Measurements from ENCODE around the gene COL13A1. TPM values are rescaled to one million over a fixed set of nuclear protein-coding genes. Genes with fewer than 3 reads are reported as not detected.
A peak's percentile ranks its signal among the peaks of the same experiment; 100 is the strongest.

The COL13A1 gene
- total and polyA plus RNA-seq, 10 donors, result 4.1 to 16.1 (median 9.5) TPM

DNA sequence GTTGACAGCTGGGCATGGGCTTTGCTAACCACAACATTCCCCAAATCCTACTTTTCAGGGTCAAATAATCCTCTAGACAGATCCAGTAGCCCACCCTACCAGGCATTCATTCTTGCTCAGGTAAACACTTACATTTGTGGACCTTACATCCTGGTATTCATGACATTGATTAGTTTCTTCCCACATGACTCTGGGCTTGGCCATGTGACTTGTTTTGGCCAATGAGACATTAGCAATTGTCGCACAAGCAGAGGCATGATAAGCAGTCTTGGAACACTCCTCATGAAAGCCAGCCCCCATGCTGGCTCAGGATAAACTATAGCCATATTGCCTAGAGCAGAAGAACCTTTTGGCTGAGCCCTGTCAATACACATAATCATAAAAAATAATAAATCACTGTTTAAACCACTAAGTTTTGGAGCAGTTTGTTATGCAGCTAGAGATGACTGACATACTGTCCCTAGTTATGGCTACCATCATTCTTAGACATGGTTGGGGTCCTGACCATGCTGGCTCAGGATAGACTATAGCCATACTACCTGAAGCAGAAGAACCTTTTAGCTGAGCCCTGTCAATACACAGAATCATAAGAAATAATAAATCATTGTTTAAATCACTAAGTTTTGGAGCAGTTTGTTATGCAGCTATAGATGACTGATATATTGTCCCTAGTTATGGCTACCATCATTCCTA, 6.3 kb upstream of the COL13A1 start:
- Histone ChIP-seq H3K27ac (no peak overlapping the region), H3K9me3 (peaks cover 0 to 20% (median 15%) of the 10 kb centered on the region in 8 donors), H3K4me1 (peaks cover 0 to 5% (median 0%) of the 10 kb centered on the region in 6 donors), H3K4me3 (no peak overlapping the region), H3K27me3 (replicated peaks in 1 of 7) (peaks cover 0 to 48% (median 0%) of the 10 kb centered on the region in 7 donors), H3K36me3 (no peaks in the 10 kb centered on the region)
- 7 to 100% (median 61%) methylated on average over 1 of the region's 1 CpG for WGBS, 5 donors
- TF ChIP-seq, protein P1, sequence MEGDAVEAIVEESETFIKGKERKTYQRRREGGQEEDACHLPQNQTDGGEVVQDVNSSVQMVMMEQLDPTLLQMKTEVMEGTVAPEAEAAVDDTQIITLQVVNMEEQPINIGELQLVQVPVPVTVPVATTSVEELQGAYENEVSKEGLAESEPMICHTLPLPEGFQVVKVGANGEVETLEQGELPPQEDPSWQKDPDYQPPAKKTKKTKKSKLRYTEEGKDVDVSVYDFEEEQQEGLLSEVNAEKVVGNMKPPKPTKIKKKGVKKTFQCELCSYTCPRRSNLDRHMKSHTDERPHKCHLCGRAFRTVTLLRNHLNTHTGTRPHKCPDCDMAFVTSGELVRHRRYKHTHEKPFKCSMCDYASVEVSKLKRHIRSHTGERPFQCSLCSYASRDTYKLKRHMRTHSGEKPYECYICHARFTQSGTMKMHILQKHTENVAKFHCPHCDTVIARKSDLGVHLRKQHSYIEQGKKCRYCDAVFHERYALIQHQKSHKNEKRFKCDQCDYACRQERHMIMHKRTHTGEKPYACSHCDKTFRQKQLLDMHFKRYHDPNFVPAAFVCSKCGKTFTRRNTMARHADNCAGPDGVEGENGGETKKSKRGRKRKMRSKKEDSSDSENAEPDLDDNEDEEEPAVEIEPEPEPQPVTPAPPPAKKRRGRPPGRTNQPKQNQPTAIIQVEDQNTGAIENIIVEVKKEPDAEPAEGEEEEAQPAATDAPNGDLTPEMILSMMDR (IDR thresholded peaks at IDR 0.05 in 8 of 11, conservative IDR thresholded peaks at IDR 0.05 in 3 of 11), result no peak
- TF ChIP-seq POLR2A (IDR thresholded peaks at IDR 0.05), result no peak
- TF ChIP-seq POLR2AphosphoS5 (IDR thresholded peaks at IDR 0.05), result no peak
- intact Hi-C loops (cut with DNase I; ENCODE audit: low total_unique reads), result no loop called here
- DNase-seq, result no peak

DNA sequence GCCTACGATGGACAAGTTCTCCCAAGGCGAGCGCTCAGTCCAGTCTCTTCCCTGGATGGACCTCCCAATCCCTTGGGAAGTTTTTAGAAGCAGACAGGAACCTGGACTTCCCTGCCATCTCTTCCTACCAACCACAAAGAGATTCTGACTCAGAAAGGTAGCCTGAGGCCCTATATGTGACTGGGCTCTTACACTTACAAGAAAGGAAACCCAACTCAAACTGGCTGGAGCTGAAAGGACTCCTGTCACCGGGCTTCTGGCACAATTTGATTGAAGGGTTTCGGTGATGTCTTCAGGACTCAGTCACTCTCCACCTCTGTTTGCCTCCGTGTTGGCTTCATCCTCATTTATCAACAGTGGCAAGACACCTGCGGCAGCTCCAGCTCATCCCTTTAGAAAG, 3.7 kb upstream of the COL13A1 start:
- Histone ChIP-seq H3K27ac (no peak overlapping the region), H3K9me3 (peaks cover 0 to 20% (median 15%) of the 10 kb centered on the region in 8 donors), H3K27me3 (replicated peaks in 1 of 7) (peaks cover 0 to 74% (median 22%) of the 10 kb centered on the region in 7 donors), H3K4me3 (no peak overlapping the region), H3K36me3 (no peaks in the 10 kb centered on the region), H3K4me1 (peaks cover 8 to 26% (median 22%) of the 10 kb centered on the region in 6 donors)
- no peak for DNase-seq
- intact Hi-C loops (cut with DNase I; ENCODE audit: low total_unique reads), result no loop called here
- TF ChIP-seq POLR2AphosphoS5 (IDR thresholded peaks at IDR 0.05), result no peak
- TF ChIP-seq POLR2A (IDR thresholded peaks at IDR 0.05), result no peak
- TF ChIP-seq, protein P1 (IDR thresholded peaks at IDR 0.05 in 8 of 11, conservative IDR thresholded peaks at IDR 0.05 in 3 of 11), result no peak
- WGBS, 5 donors, result 77 to 98% (median 91%) methylated on average over 7 of the region's 7 CpGs

DNA sequence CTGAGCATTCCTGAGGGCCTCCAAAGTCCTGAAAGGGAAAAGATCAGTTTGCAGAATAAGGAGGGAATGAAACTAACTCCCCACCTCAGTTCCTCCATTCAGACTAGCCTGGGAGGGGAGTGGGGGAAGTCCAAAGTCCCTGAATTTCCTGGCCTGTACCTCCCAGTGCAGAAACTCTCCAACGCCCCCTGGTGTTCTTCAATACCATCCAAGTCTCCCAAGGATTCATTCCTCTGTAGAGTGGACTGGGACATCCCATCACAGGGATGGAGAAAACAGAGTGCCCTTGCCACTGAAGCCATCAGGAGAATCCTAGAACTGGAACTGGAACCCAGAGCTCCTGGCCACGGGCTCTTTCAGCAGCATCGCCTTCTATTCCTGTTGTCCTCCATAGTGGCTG, 1.6 kb upstream of the COL13A1 start:
- H3K4me3 ChIP-seq, result no peak overlapping the region
- peaks cover 0 to 13% (median 10%) of the 10 kb centered on the region in 8 donors for H3K9me3 ChIP-seq
- 37 to 47% (median 44%) methylated on average over 3 of the region's 3 CpGs for WGBS, 5 donors
- TF ChIP-seq POLR2AphosphoS5 (IDR thresholded peaks at IDR 0.05), result no peak
- TF ChIP-seq, protein P1 (IDR thresholded peaks at IDR 0.05 in 8 of 11, conservative IDR thresholded peaks at IDR 0.05 in 3 of 11), result peak in 9 of 11 experiments; percentile 35 to 67 (median 55)
- no peaks in the 10 kb centered on the region for H3K36me3 ChIP-seq
- H3K27me3 ChIP-seq (replicated peaks in 1 of 7), result peaks cover 0 to 88% (median 27%) of the 10 kb centered on the region in 7 donors
- H3K27ac ChIP-seq, result no peak overlapping the region
- no peak for DNase-seq
- intact Hi-C loops (cut with DNase I; ENCODE audit: low total_unique reads), result loop anchor here (10.0 kb wide), 1 partner anchor 115 kb away; no protein-coding TSS in a partner anchor
- H3K4me1 ChIP-seq, result peaks cover 8 to 35% (median 27%) of the 10 kb centered on the region in 6 donors

DNA sequence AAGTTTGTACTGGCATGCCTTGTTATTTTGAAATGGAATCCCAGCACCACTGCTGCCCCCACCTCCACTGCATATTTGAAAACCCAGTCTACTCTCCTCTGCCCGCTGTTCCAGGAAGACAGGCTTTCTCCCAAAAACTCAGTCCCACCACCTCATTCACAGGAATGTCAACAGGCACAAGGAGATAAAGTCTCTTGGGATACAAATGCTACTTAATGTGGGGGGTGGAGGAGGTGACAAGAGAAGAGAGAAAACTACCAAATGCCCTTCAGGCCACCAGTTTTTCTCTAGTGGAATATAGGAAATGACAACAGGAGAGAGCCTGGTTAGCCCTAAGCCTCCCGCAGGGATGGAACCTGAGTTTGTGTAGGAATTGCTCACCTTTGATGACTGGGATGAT, 1.0 kb upstream of the COL13A1 start:
- DNase-seq, result no peak
- intact Hi-C loops (cut with DNase I; ENCODE audit: low total_unique reads), result loop anchor here (10.0 kb wide), 1 partner anchor 114 kb away; no protein-coding TSS in a partner anchor
- Histone ChIP-seq H3K36me3 (no peaks in the 10 kb centered on the region), H3K27ac (no peak overlapping the region), H3K4me1 (peaks cover 8 to 35% (median 27%) of the 10 kb centered on the region in 6 donors), H3K4me3 (no peak overlapping the region), H3K9me3 (peaks cover 0 to 7% (median 5%) of the 10 kb centered on the region in 8 donors), H3K27me3 (replicated peaks in 1 of 7) (peaks cover 0 to 86% (median 27%) of the 10 kb centered on the region in 7 donors)
- no peak for TF ChIP-seq POLR2A (IDR thresholded peaks at IDR 0.05)
- no peak for TF ChIP-seq POLR2AphosphoS5 (IDR thresholded peaks at IDR 0.05)
- TF ChIP-seq, protein P1 (IDR thresholded peaks at IDR 0.05 in 8 of 11, conservative IDR thresholded peaks at IDR 0.05 in 3 of 11), result no peak
- 57 to 80% (median 75%) methylated on average over 2 of the region's 2 CpGs for WGBS, 5 donors
